ENCODE results near the gene RPL18A.

RPL18A gene

GRCh38 chr19:17841810-17842662, 17.7 kb upstream of the RPL18A start:
- peak overlapping the region; percentile 43 for H3K4me3 ChIP-seq (ENCODE audit: control insufficient read depth, low read depth, low read length)
- DNase-seq (ENCODE audit: low read depth): peak; percentile 84
- no peak for TF ChIP-seq CTCF (conservative IDR thresholded peaks at IDR 0.05; ENCODE audit: control insufficient read depth, insufficient read depth, low read depth, low read length)

- TF ChIP-seq CTCF (conservative IDR thresholded peaks at IDR 0.05; ENCODE audit: control insufficient read depth, insufficient read depth, low read depth, low read length): no peak
- peak overlapping the region; percentile 43 for H3K4me3 ChIP-seq (ENCODE audit: control insufficient read depth, low read depth, low read length)
- no peak for DNase-seq (ENCODE audit: low read depth)
Measured at GRCh38 chr19:17842663-17843291, 16.9 kb upstream of the RPL18A start.

DNA sequence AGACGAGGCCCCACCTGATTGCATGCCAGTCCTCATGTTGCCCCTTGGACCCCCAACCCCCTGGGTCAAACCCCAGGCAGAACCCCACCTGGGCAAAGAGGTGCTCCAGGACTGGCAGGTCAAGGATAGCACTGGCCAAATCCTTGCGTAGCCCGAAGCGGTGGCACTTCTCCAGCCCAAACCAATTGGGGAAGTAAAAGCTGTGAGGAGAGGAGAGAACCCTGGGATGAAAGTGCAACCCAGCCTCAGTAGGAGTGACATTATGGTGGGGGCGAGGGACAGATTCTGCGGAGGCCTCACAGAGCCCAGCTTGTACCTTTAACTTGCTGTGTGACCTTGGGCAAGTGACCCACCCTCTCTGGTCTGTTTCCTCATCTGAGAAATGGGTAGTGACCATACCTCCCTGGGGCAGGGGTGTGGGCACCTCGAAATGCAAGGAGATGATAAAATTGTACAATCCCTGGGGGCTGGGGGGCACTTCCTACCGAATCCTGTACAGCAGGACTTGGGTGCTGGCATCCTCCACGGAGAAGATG, 16.4 kb upstream of the RPL18A start:
- TF ChIP-seq CTCF (conservative IDR thresholded peaks at IDR 0.05; ENCODE audit: control insufficient read depth, insufficient read depth, low read depth, low read length): no peak
- no peak for DNase-seq (ENCODE audit: low read depth)
- no peak overlapping the region for H3K4me3 ChIP-seq (ENCODE audit: control insufficient read depth, low read depth, low read length)

GRCh38 chr19:17843908-17844490, 15.7 kb upstream of the RPL18A start:
- H3K4me3 ChIP-seq (ENCODE audit: control insufficient read depth, low read depth, low read length): no peak overlapping the region
- TF ChIP-seq CTCF (conservative IDR thresholded peaks at IDR 0.05; ENCODE audit: control insufficient read depth, insufficient read depth, low read depth, low read length): no peak
- no peak for DNase-seq (ENCODE audit: low read depth)

DNA sequence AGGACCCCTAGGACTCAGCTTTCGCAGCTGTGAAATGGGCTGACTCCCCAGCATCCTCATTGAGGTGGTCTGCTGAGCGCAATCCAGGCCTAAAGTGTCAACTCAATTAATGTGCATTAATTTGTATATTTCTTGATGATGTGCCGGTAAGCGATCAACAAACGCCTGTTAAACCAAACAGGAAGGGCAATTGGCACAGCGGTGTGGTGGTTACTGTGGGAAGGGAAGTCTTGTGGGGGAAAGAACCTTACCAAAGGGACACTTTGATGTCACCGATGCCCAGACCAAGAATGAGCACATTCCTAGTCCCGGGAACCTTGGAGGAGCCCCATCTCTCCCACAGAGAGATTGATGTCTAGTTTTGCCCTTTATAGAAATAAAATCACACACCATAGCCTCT, 13.6 kb upstream of the RPL18A start:
- H3K4me3 ChIP-seq (ENCODE audit: control insufficient read depth, low read depth, low read length): no peak overlapping the region
- no peak for DNase-seq (ENCODE audit: low read depth)
- TF ChIP-seq CTCF (conservative IDR thresholded peaks at IDR 0.05; ENCODE audit: control insufficient read depth, insufficient read depth, low read depth, low read length): no peak

DNA sequence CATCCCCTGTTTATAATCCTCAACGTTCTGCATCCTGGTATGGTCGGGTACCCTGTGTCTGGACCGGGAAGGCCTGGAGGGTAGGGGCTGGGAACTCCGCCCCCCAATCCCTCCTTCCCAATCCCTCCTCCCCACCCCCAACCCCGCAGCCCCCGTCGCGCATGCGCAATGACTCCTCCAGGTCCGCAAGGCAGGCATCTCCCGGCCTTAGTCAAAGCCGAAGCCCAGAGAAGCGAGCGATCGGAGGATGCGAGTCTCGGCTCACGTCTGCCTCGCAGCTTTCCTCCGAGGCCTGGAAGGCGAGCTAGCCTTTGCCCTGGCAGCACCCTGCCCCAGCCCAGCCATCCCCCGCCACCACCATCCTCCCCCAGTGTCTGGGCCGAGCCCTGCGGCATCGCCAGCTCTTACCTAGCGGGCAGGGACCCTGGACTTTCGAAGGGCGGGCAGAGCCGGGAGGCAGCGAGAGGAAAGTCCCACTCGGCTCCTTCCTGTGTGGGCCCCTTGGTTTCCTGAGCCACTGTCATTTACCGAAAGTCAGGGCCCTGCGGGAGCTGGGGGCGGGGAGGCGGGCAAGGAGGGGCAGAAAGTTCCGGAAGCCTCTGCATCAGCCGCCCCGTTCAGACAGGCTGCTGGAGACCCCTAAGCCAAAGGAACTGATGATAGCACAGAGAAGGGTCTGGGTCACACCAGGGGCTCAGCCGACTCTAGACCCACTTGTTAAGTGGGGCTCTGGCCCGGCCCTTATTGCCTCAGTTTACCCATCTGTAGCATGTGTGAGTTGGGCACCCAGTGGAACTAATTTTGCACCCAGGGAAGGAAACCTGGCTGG, 12.0 kb upstream of the RPL18A start, which contains the start of gene JAK3:
Gene JAK3 (minus strand): TSS at position 445 of the 829 bp plus-strand sequence. CDS start 3,565 bp downstream, outside the sequence.
- no peak for TF ChIP-seq CTCF (conservative IDR thresholded peaks at IDR 0.05; ENCODE audit: control insufficient read depth, insufficient read depth, low read depth, low read length)
- peak; percentile 51 for DNase-seq (ENCODE audit: low read depth)
- peak within 1 kb of the TSS; percentile 13 for H3K4me3 ChIP-seq (ENCODE audit: control insufficient read depth, low read depth, low read length)
